Kidney glomerular epithelial cell (primary cell): ENCODE results near the gene AFP.
A peak's percentile ranks its signal among the peaks of the same experiment; 100 is the strongest.

Experiments used
- DNase-seq: peaks from one replicate; lab custom pipeline; 2025; lab: John Stamatoyannopoulos, UW

The AFP gene

DNA sequence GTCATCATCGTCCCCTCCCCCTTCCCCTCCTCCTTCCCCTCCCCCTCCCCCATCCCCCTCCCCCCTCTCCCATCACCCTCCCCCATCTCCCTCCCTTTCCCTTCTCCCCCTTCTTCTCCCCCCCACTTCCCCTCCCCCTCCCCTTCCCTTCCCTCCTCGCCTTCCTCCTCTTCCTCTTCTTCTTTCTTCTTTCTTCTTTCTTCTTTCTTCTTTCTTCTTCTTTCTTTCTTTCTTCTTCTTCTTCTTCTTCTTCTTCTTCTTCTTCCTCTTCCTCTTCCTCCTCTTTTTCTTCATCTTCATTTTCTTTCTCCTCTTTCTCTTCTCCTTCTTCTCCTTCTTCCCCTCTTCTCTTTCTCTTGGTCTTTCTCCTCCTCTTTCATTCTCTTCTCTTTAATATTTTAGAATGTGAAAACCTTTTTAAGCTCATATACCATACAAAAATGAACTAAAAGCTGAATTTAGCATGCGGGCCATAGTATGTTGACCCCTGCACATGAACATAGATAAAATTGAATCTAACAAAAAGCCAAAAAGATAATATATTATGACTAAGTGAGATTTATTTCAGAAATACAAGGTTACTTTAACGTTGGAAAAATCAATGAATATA lies 25.0 kb downstream of the AFP start:
- DNase-seq: no peak

DNA sequence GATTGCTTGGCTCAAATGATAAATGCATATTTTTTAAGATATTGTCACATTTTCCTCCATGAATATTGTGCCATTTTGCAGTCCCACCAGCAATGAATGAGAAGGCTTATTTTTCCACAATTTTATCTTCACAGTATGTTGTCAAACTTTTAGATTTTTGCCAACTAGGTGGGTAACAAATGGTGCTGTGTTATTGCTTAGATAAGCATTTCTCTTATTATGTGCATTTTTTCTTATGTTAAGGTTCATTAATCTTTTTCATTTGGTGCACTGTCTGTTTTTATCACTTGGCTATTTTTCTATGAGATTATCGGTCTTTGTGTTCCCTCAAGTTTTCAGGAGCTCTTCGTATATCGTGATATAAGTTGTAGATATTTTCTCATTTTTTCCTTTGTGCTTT lies 32.1 kb downstream of the AFP start:
- DNase-seq: no peak

DNA sequence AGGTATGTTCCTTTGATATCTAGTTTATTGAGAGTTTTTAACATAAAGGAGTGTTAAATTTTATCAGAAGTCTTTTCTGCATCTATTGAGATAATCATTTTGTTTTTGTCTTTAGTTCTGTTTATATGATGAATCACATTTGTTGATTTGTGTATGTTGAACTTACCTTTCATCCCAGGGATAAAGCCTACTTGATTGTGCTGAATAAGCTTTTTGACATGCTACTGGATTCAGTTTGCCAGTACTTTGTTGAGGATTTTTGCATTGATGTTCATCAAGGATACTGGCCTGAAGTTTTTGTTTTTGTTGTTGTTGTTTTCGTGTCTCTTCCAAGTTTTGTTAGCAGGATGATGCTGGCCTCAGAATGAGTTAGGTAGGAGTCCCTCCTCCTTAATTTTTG lies 34.7 kb downstream of the AFP start:
- no peak for DNase-seq

DNA sequence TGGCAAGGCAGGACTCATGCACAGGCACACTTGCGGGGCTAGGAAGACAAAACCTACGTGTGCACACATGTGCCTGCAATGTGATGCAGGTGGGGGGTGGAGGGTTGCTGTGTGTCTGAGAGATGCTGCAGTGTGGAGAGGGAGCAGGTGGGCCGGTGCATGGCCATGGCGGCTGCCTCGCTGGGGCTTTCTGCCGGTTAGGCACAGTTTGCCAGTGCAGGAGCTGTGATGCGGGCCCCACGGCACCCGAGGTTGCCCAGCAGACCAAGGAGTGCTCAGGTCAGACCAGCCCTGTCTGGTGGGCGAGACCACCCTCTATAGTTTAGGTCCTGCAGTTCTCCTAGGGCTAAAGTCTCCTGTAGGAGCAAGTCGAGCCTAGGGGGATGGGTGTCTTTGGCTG lies 41.2 kb downstream of the AFP start:
- no peak for DNase-seq

DNA sequence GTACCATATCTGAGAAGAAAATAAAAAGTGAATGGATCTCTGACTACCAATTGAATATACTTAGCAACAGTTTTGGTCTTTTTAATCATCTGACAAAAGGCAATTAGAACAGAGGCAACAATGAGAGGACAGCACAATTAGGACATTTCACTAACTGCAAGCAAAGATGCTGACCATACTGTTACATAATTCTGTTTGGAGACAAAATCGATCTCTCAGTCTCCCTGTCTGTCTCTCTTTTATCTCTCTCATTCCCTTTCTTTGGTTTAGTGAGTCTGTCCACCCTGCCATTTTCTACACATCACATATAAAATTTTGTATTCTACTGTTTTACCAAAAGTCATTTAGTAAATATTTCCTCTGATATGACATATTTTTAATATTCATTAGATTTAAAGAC lies 43.3 kb downstream of the AFP start:
- no peak for DNase-seq

DNA sequence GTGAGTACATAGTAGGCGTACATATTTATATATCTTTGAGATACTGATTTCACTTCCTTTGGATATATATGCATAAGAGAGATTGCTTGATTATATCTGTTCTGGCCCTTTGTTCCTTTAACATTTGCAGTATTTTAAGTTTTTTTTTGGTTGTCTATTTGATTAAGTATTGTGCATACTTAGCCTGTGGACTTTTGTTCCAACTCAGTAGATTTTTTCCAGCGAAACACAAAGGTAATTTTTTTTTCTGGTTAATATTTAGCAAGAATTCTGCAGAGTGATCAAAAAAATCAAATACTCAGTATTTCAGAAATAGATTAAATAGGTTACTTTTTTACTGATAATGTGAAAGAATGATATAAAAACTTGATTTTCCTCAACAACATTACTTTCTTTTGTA lies 45.3 kb downstream of the AFP start, which contains the start of gene AFM:
Gene AFM, plus strand, starts transcription at position 388 of the 400 bp plus-strand sequence. CDS start 31 bp downstream, outside the sequence.
- peak; percentile 21 for DNase-seq

DNA sequence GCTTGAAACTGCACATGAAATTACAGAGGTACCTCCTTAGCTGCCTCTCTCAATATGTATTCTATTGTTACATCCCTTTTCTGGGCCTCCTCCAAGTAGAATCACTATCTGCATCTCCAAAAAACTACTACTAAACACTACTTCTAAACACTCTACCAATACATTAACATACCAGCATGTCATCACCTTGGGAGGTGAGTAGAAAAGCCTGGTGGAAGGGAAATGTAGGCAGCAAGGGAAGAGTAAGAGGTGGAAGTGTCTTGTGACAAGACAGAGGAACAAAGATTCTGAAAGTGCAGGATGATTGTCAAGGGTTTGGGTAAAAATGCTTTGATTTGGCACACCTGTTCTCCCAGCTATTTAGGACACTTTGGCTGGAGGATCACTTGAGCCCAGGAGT lies 49.1 kb downstream of the AFP start:
- no peak for DNase-seq

DNA sequence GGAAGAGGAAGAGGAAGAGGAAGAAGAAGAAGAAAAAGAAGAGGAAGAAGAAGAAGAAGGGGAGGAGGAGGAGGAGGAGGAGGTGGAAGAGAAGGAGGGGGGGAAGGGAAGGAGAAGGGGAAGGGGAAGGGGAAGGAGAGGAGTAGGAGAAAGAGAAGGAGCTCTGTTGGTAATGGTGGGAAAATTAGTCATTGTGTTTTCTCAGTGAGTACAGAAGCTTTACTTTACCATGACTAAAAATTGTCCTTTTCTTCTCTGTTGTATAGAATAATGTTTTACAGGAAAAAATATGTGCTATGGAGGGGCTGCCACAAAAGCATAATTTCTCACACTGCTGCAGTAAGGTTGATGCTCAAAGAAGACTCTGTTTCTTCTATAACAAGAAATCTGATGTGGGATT lies 49.6 kb downstream of the AFP start:
- DNase-seq: no peak

DNA sequence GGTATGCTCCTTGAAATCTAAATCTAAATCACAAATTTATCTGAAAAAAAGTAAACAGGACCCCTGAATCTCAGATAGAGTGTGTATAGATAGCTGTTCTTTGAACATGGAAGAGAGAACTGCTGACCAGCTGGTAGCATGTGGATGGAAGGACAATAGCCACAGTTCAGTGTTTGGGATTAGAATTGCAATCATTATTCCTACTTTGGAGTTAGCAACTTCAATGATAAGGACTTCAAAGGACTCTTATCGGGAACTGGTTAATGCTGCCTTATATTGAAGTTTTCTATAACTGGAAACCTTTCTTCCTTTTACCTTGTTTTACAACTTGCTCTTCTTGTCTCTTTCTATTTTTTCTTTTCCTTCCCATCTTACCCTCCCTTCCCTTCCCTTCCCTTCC lies 50.5 kb downstream of the AFP start:
- no peak for DNase-seq

DNA sequence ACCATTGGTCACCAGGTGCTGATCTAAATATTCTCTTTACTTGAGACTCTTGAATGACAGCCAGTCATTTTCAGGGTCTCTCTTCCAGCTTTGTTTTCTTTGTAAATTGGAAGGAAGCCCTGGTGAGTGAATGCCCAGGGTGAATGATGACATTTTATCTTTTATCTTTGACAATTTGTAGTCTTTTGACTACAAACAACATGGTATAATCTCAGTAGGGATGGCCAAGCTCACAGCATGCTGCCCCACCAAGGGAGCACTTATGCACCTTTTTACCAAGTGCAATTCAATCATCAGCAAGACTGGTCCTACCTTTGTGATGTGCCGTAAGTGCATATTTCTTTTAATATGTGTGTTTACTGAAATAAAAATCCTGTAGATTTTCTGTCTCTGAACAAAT lies 51.2 kb downstream of the AFP start:
- no peak for DNase-seq

DNA sequence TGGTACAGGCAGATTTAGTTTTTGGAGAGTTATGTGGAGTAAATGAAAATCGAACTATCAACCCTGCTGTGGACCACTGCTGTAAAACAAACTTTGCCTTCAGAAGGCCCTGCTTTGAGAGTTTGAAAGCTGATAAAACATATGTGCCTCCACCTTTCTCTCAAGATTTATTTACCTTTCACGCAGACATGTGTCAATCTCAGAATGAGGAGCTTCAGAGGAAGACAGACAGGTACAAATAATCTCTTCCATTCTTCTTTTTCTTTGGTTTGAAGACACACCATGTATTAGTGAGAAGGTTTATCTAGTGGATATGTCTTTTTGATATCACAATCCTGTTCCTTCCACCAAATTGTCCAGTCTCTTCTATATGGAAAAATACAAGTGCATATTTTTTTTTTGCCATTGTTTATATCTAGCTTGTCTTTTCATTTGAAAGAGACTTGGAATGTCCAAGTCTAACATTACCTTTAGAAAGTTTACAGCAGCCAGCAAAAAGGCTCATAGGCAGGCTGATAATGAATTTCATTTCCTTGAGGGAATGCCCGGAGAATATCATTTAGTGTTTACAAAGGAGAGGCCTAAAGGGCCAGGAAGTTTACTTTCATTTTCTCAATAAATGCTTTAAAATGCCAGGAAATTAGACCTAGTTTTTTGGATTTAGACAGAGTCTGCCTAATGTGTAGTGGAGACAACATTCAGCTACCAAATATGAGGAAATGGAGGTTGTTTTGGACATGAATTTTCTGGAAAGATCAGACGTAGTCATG lies 64.2 kb downstream of the AFP start:
- DNase-seq: no peak

DNA sequence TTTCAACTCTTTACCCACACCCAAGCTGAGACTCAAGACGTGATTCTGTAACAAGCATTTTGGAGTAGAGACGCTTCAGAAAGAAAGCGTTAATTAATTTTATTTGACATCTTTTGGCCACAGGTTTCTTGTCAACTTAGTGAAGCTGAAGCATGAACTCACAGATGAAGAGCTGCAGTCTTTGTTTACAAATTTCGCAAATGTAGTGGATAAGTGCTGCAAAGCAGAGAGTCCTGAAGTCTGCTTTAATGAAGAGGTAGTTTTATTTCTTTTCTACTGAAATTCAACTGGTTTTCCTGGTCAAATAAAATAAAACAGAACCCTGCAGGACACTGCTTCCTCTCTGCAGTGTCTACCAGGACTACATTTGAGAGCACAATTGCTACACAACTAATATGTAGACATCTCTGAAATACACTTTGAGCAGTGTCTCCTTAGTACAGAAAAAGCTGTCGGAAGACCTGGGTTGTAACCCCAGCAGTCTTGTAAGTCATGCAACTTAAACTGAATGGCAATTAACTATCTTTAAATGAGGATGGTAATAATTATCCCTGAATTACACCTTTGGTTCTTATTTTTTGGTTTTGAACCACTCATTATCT lies 65.7 kb downstream of the AFP start:
- DNase-seq: no peak

DNA sequence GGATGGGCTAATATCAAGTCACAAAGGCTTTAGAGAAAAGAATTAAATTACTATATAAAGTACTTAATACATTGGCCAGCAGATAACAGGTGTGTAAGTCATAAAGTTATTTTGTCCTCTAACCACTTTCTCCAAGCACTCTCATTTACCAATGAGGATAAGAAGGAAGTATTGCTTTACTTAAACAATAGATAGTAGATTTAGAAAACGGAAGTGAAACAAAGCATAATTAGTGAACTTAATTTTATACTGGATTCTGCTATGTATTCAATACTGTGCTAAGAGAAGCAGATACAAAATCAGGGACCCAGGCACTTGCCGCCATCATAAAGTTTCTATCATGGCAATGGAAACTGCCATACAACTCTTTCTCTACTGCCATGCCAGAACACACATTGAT lies 69.5 kb downstream of the AFP start:
- no peak for DNase-seq
